ENCODE measurements around the gene RNF169. TPM values are rescaled to one million over a fixed set of nuclear protein-coding genes. Genes with fewer than 3 reads are reported as not detected.

The RNF169 gene
- total and polyA plus RNA-seq, 2 experiments from 2014 or later: 0.78 to 16.5 TPM

DNA sequence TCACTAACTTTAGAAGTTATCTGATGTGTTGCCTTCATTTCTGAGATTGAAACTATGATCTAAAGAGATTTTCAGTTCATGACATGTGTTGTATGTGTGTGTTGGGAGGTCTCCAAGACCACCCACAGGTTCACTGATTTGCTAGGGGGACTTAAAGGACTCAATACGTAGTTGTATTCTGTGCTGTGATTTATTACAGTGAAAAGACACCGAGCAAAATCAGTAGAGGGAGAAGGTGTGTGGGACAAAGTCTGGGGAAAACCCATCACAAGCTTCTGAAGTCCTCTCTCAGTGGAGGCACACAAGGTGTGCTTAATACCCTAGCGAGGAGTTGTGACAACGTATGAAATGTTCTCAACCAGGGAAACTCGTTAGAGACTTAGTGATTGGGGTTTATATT, 35.6 kb downstream of the RNF169 start:
- no peak overlapping the region for H2AFZ ChIP-seq
- peaks cover 74% of the 10 kb centered on the region for H3K79me2 ChIP-seq (replicated peaks; ENCODE audit: insufficient read depth)
- no peak overlapping the region for H3K27ac Mint-ChIP-seq

More for the DNA sequence above, 35.6 kb downstream of the RNF169 start:
- Histone ChIP-seq H3K4me1 (ENCODE audit: insufficient read depth) (no peaks in the 10 kb centered on the region), H3K36me3 (ENCODE audit: insufficient read depth) (no peaks in the 10 kb centered on the region), H3K4me3 (no peak overlapping the region), H3K4me2 (no peak overlapping the region), H3F3A (replicated peaks; ENCODE audit: low read depth) (no peaks in the 10 kb centered on the region), H3K27ac (ENCODE audit: low read depth) (no peak overlapping the region), H3K27me3 (ENCODE audit: insufficient read depth) (no peaks in the 10 kb centered on the region), H4K20me1 (replicated peaks; ENCODE audit: insufficient read depth) (peaks cover 8% of the 10 kb centered on the region), H3K9me2 (ENCODE audit: insufficient read depth) (no peaks in the 10 kb centered on the region)
- Mint-ChIP-seq H3K4me1 (peaks cover 6% of the 10 kb centered on the region), H3K9me3 (no peaks in the 10 kb centered on the region), H3K27me3 (ENCODE audit: insufficient read depth, low read depth, poor library complexity) (no peaks in the 10 kb centered on the region), H3K36me3 (ENCODE audit: low read depth) (no peaks in the 10 kb centered on the region), H3K4me3 (no peak overlapping the region)
- TF ChIP-seq REST (IDR thresholded peaks at IDR 0.05; ENCODE audit: unreplicated experiment): no peak
- no peak for TF ChIP-seq EZH2 (IDR thresholded peaks at IDR 0.05; ENCODE audit: low read depth, unreplicated experiment)
- TF ChIP-seq JUNB (IDR thresholded peaks at IDR 0.05; ENCODE audit: unreplicated experiment): no peak
- no peak for TF ChIP-seq ETS1 (IDR thresholded peaks at IDR 0.05)
- TF ChIP-seq EZH2phosphoT487 (IDR thresholded peaks at IDR 0.05; ENCODE audit: unreplicated experiment): no peak
- TF ChIP-seq, protein P1, sequence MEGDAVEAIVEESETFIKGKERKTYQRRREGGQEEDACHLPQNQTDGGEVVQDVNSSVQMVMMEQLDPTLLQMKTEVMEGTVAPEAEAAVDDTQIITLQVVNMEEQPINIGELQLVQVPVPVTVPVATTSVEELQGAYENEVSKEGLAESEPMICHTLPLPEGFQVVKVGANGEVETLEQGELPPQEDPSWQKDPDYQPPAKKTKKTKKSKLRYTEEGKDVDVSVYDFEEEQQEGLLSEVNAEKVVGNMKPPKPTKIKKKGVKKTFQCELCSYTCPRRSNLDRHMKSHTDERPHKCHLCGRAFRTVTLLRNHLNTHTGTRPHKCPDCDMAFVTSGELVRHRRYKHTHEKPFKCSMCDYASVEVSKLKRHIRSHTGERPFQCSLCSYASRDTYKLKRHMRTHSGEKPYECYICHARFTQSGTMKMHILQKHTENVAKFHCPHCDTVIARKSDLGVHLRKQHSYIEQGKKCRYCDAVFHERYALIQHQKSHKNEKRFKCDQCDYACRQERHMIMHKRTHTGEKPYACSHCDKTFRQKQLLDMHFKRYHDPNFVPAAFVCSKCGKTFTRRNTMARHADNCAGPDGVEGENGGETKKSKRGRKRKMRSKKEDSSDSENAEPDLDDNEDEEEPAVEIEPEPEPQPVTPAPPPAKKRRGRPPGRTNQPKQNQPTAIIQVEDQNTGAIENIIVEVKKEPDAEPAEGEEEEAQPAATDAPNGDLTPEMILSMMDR (conservative IDR thresholded peaks at IDR 0.05; ENCODE audit: low read depth in 2 of 2): no peak
- TF ChIP-seq, protein P2, sequence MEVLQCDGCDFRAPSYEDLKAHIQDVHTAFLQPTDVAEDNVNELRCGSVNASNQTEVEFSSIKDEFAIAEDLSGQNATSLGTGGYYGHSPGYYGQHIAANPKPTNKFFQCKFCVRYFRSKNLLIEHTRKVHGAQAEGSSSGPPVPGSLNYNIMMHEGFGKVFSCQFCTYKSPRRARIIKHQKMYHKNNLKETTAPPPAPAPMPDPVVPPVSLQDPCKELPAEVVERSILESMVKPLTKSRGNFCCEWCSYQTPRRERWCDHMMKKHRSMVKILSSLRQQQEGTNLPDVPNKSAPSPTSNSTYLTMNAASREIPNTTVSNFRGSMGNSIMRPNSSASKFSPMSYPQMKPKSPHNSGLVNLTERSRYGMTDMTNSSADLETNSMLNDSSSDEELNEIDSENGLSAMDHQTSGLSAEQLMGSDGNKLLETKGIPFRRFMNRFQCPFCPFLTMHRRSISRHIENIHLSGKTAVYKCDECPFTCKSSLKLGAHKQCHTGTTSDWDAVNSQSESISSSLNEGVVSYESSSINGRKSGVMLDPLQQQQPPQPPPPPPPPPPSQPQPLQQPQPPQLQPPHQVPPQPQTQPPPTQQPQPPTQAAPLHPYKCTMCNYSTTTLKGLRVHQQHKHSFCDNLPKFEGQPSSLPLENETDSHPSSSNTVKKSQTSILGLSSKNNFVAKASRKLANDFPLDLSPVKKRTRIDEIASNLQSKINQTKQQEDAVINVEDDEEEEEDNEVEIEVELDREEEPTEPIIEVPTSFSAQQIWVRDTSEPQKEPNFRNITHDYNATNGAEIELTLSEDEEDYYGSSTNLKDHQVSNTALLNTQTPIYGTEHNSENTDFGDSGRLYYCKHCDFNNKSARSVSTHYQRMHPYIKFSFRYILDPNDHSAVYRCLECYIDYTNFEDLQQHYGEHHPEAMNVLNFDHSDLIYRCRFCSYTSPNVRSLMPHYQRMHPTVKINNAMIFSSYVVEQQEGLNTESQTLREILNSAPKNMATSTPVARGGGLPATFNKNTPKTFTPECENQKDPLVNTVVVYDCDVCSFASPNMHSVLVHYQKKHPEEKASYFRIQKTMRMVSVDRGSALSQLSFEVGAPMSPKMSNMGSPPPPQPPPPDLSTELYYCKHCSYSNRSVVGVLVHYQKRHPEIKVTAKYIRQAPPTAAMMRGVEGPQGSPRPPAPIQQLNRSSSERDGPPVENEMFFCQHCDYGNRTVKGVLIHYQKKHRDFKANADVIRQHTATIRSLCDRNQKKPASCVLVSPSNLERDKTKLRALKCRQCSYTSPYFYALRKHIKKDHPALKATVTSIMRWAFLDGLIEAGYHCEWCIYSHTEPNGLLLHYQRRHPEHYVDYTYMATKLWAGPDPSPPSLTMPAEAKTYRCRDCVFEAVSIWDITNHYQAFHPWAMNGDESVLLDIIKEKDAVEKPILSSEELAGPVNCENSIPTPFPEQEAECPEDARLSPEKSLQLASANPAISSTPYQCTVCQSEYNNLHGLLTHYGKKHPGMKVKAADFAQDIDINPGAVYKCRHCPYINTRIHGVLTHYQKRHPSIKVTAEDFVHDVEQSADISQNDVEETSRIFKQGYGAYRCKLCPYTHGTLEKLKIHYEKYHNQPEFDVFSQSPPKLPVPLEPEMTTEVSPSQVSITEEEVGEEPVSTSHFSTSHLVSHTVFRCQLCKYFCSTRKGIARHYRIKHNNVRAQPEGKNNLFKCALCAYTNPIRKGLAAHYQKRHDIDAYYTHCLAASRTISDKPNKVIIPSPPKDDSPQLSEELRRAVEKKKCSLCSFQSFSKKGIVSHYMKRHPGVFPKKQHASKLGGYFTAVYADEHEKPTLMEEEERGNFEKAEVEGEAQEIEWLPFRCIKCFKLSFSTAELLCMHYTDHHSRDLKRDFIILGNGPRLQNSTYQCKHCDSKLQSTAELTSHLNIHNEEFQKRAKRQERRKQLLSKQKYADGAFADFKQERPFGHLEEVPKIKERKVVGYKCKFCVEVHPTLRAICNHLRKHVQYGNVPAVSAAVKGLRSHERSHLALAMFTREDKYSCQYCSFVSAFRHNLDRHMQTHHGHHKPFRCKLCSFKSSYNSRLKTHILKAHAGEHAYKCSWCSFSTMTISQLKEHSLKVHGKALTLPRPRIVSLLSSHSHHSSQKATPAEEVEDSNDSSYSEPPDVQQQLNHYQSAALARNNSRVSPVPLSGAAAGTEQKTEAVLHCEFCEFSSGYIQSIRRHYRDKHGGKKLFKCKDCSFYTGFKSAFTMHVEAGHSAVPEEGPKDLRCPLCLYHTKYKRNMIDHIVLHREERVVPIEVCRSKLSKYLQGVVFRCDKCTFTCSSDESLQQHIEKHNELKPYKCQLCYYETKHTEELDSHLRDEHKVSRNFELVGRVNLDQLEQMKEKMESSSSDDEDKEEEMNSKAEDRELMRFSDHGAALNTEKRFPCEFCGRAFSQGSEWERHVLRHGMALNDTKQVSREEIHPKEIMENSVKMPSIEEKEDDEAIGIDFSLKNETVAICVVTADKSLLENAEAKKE (CRISPR knock-in tag; IDR thresholded peaks at IDR 0.05): no peak
- TF ChIP-seq ZNF331 (CRISPR knock-in tag; IDR thresholded peaks at IDR 0.05; ENCODE audit: low read depth): no peak
- no peak for TF ChIP-seq STAT1 (IDR thresholded peaks at IDR 0.05; ENCODE audit: unreplicated experiment)
- TF ChIP-seq CREB1 (CRISPR knock-in tag; IDR thresholded peaks at IDR 0.05; ENCODE audit: low read depth): no peak
- no peak for TF ChIP-seq POLR2AphosphoS5 (IDR thresholded peaks at IDR 0.05; ENCODE audit: low read depth)
- no peak for TF ChIP-seq ZNF114 (CRISPR knock-in tag; IDR thresholded peaks at IDR 0.05)
- no peak for TF ChIP-seq NANOG (IDR thresholded peaks at IDR 0.05; ENCODE audit: borderline replicate concordance)
- DNase-seq (ENCODE audit: low spot score) (no peak), ATAC-seq (no peak)

Measured in GM23338 (cell line).